ENCODE measurements around the gene CCNYL1.

The CCNYL1 gene

DNA sequence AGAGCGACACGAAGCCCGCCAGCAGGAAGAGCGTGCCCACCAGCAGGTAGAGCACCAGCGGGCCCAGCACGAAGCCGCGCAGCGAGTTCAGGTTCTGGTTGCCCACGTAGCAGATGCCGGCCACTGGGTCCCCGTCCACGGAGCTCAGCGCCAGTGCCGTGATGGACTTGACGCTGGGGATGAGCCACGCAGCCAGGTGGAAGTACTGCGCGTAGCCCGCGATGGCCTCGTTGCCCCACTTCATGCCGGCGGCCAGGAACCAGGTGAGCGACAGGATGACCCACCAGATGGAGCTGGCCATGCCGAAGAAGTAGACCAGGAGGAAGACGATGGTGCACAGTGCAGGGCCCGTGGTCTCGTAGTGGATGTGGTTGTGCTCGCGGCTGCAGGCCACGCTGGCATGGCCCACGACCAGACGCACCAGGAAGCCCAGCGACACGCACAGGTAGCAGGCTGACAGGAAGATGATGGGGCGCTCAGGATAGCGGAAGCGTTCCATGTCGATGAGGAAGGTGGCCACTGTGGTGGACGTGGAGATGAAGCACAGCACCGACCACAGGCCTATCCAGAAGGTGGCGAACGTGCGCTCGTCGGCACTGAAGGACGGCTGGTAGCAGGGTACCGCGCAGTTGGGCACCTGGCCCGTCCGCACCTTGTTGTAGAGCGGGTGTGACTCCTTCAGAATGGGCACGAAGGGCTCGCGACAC lies 56.2 kb downstream of the CCNYL1 start:
- no peak for DNase-seq

DNA sequence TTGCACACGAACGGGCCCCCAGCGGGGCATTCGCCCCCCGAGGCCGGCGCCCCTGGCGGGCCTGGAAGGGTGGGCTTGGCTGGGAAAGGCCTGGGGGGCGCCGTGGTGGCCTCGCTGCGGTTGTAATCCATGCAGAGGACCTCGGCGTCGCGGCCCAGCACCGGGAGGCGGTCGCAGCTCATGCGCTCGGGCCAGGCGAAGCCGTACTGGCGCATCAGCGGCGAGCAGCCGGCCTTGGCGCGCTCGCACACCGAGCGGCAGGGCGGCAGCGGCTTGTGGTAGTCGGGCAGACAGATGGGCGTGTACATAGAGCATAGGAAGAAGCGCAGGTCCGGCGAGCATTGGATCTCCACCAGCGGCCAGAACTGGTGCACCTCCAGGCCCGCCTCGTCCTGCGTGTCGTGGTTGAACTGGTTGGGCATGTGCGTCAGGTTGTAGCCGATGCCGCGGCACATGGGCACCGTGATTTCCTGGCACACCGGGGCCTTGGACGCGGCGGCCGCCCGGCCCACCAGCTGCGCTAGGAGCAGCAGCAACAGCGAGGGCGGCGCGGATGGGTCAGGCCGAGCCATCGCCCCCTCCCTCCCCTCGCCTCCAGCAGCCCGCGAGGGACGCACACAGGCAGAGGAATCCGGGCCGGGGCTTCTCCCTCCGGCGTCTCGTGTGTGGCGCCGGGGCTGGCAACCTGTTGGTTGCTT lies 56.9 kb downstream of the CCNYL1 start:
- DNase-seq = peak; percentile 71

DNA sequence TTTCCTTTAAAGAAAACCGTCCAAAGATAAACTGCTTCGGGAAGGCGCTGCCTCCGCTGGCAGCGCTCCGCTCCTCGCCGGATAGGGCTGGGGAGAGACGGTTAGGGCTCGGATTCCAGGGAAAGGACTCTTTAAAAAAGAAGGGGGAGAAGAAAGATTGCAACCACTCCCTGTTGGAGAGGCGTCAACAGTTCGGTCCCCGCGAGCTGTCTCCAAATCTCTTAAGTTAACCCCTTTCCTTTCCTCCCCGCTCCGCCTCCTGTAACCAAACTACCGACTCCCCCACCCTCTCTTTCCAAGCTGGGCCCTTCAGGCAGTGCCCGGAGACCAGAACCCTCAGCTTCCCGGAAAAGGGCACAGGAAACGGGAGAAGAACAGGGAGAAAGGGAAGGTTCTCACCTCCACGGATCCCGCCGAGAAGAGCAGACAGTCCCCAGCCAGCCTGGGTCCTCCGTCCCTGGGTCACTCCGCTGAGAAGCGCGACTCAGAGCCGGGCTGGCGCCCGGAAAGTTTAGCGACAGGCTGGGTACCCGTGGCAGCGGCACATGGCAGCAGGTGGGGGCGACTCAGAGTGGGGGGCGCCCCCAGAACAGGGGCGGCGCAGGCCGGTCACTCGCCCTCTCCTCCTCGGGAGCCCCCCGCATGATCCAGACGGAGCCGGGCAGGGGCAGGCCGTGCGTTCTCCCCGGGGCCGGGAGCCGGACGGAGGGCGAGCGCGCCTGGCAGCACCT lies 57.6 kb downstream of the CCNYL1 start:
- no peak for DNase-seq

- no peak for DNase-seq
Measured at GRCh38 chr2:207770602-207771404, 59.4 kb downstream of the CCNYL1 start.

DNA sequence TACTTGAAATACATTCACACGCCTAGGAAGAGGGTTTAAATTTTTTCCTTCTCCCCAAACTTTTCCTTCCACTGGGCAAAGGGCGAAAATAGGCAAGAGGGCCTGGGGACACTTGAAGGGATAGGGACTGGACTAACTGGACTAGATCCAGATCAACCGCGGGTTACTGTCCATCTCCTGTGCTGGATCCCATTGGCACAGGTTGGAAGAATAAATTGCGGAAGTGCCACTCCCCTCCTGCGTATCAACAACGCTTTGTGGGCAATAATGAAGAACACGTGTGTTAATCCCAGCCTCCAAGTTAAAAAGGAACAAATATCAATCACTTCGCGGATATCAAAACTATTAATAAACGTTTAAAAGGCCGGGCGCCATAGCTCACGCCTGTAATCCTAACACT lies 60.0 kb downstream of the CCNYL1 start:
- DNase-seq = no peak

DNA sequence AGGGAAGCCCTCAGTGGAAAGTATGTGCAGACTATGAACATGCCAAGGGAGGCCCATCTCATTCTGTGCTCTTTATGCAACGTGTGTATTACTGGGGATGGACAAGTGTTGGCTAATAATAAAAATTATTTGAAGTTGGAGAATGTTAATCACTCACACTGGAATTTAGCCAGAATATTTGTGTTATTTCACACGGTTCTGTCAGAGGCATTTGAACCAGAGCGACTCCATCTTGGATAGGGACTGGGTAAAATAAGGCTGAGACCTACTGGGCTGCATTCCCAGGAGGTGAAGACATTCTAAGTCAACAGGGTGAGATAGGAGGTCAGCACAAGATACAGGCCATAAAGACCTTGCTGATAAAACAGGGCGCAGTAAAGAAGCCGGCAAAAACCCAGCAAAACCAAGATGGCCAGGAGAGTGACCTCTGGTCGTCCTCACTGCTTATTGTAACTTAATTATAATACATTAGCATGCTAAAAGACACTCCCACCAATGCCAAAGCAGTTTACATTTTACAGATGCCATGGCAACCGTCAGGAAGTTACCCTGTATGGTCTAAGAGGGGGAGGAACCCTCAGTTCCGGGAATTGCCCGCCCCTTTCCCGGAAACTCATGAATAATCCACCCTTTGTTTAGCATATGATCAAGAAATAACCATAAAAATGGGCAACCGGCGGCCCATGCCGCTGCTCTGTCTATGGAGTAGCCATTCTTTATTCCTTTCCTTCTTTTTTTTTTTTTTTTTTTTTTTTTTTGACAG lies 60.8 kb downstream of the CCNYL1 start:
- peak; percentile 70 for DNase-seq

DNA sequence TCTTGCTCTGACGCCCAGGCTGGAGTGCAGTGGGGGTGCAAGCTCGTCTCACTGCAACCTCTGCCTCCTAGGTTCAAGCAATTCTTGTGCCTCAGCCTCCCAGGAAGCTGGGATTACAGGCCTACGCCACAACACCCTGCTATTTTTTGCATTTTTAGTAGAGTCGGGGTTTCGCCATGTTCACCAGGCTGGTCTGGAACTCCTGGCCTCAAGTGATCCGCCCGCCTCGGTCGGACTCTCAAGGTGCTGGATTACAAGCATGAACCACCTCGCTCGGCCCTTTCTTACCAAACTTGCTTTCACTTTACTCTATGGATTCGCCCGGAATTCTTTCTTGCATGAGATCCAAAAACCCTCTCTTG lies 61.4 kb downstream of the CCNYL1 start:
- no peak for DNase-seq

DNA sequence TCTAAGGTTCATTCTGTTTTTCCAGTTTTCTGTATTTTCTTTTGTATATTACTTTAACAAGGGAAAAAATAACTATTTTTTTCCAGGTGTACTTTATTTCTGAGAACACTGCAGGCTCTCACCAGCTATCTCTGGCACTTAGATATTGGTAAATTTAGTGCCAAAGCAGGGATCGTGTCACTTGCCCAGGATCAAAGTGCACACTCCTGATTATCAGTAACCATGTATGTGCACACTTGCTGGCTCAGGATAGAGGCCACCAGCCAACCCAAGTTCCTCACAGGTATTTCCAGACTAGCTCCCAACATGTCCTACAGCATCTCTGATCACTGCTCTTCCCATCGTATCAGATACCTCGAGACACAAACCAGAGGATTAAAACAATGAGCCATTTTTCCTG lies 64.0 kb downstream of the CCNYL1 start:
- DNase-seq = no peak

GRCh38 chr2:207777124-207777523 lies 65.7 kb downstream of the CCNYL1 start:
- no peak for DNase-seq

- no peak for DNase-seq
Measured at GRCh38 chr2:207778298-207778882, 67.0 kb downstream of the CCNYL1 start.

- no peak for DNase-seq
Measured at GRCh38 chr2:207779523-207779922, 68.1 kb downstream of the CCNYL1 start.

- DNase-seq = no peak
Measured at GRCh38 chr2:207782238-207783030, 71.0 kb downstream of the CCNYL1 start.

GRCh38 chr2:207783514-207783913 lies 72.1 kb downstream of the CCNYL1 start:
- DNase-seq = no peak

DNA sequence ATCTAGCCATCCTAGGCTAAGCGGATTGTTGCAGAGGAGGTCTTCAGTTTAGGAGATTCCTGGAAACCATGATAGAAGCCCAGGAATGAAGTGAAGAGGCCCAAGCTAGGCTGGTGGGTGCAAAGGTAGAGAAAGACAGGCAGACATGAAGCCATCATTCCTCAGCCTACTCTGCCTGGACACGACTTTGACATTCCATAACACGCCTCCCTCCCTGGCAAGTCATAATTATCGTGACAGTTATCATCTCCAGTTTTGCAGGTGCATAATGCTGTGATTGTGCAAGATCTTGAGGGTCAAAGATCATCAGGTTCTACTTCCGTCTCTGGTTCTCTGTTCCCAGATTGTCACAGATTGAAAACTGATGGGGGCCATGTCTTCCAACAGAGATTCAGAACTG lies 73.5 kb downstream of the CCNYL1 start:
- DNase-seq = no peak

GRCh38 chr2:207787017-207787416 lies 75.6 kb downstream of the CCNYL1 start:
- no peak for DNase-seq

DNA sequence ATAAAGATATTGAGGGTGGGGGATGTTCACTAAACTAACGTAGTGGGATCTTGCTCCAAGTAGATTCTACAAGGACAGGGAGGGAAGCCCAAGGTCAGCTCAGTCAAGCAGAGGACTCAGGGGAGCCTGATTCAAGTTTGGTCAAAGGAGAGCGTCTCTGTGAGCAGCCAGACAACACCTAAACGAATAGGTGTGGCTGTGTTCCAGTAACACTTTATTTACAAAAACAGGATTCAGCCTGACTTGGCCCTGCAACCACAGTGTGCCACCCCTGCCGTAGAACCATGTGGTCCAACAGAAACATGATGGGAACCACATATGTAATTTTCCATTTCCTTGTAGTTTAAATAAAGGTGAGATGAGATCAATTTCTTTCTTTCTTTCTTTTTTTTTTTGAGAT lies 76.4 kb downstream of the CCNYL1 start:
- DNase-seq = no peak

- no peak for DNase-seq
Measured at GRCh38 chr2:207790898-207791297, 79.5 kb downstream of the CCNYL1 start.

DNA sequence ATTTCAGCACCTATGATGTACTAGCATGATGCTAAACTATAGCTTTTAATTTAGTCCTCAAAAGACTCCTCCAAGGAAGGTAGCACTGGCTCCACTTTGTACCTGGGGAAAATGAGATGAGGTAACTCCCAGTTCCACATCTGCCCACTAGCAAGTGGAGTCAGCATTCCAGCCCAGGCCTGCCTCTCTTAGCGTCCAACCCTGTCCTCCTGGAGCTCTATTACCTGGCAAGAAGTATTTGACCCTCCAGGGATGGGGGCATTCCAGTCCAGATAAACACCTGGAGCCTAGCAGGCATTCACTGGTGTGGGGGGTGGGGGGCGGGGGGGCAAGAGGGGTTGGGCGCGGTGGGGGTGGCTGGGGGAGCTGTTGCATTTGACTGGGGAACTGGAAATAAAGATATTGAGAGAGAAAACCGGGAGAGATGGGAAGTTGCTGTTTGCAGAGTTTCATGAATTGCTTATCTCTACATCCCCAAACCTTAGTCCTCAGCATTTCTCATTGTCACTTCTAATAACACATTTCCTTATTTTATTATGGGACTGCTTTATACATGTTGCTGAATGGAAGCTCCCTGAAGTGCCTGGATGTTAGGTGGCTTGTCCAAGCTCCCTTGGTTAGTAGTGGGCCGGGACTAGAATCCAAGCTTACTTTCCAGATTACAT lies 80.3 kb downstream of the CCNYL1 start:
- no peak for DNase-seq

GRCh38 chr2:207792244-207792785 lies 80.9 kb downstream of the CCNYL1 start:
- DNase-seq = no peak
